22Rv1 (cell line): ENCODE measurements around the gene NUB1.

Experiments used
- H3K27ac ChIP-seq: fragments of 450-650 bp; 2 replicates; pipeline ENCODE4 v1.5.1; 2017
- CTCF ChIP-seq: fragments of 450-650 bp; IDR thresholded peaks from 2 replicates; pipeline ENCODE4 v1.5.1; 2017; ENCODE audit warnings: mild to moderate bottlenecking
- ZFX ChIP-seq: fragments of 450-650 bp; IDR thresholded peaks from 2 replicates; pipeline ENCODE4 v1.6.1; 2017; ENCODE audit warnings: antibody characterized with exemption, borderline replicate concordance

Gene NUB1

GRCh38 chr7:151361193-151361959, 19.8 kb downstream of the NUB1 start:
- TF ChIP-seq CTCF = no peak
- no peak for TF ChIP-seq ZFX
- no peak overlapping the region for H3K27ac ChIP-seq

- no peak for TF ChIP-seq CTCF
- TF ChIP-seq ZFX = no peak
- H3K27ac ChIP-seq = no peak overlapping the region
Observed at GRCh38 chr7:151363182-151363581, 21.6 kb downstream of the NUB1 start.

- TF ChIP-seq ZFX (no peak), CTCF (no peak)
- no peak overlapping the region for H3K27ac ChIP-seq
Observed at GRCh38 chr7:151366166-151366879, 24.7 kb downstream of the NUB1 start.

- no peak overlapping the region for H3K27ac ChIP-seq
- no peak for TF ChIP-seq CTCF
- no peak for TF ChIP-seq ZFX
Observed at GRCh38 chr7:151366880-151367222, 25.2 kb downstream of the NUB1 start.

GRCh38 chr7:151367284-151367683, 25.7 kb downstream of the NUB1 start:
- no peak for TF ChIP-seq ZFX
- TF ChIP-seq CTCF = no peak
- H3K27ac ChIP-seq = no peak overlapping the region

GRCh38 chr7:151368136-151368571, 26.5 kb downstream of the NUB1 start:
- no peak overlapping the region for H3K27ac ChIP-seq
- TF ChIP-seq ZFX = no peak
- peak; percentile 99 for TF ChIP-seq CTCF

- TF ChIP-seq CTCF (no peak), ZFX (no peak)
- H3K27ac ChIP-seq = no peak overlapping the region
Observed at GRCh38 chr7:151371266-151371665, 29.7 kb downstream of the NUB1 start.
